A673 (cell line): ENCODE data around the gene STUB1.

Experiments
- CTCF ChIP-seq: fragments of 300-800, 200-600 bp; sonication (generic); conservative IDR thresholded peaks from 2 replicates; pipeline ENCODE4 v1.5.1; 2017; ENCODE audit warnings: low read depth, mild to moderate bottlenecking, antibody characterized with exemption, low read length, moderate library complexity, mixed read lengths
- EZH2 ChIP-seq: fragments of 200-600 bp; sonication (generic); IDR thresholded peaks from 2 replicates; pipeline ENCODE4 v1.6.1; 2017; ENCODE audit warnings: borderline replicate concordance, low read depth, mild to moderate bottlenecking, mixed read lengths, antibody characterized with exemption, low read length; ENCODE audit not compliant: poor library complexity, severe bottlenecking

- TF ChIP-seq CTCF (no peak), EZH2 (no peak)
Observed at GRCh38 chr16:727291-727977, 47.2 kb downstream of the STUB1 start.
